ENCODE results near the gene FTO. TPM values are rescaled to one million over a fixed set of nuclear protein-coding genes. Genes with fewer than 3 reads are reported as not detected.

FTO gene
- total RNA-seq, 1 donor from 2014 or later, result 69.5 TPM

DNA sequence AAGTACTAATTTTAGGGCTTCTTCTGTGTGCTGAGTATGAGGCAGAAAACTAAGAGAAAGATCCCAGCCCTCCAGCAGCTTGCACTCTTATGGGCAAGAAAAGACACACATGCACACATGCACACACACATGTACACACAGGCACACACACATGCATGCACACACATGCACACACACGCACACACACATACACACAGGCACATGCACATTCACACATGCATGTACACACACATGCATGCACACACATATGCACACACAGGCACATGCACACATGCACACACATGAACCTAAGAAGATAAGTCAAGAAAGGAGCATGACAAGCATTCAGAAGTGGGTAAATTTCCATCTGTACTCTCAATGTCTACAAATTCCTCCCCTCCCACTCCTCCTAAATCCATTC is 452.4 kb downstream of the FTO start:
- ATAC-seq (no peak), DNase-seq (ENCODE audit: missing footprints) (no peak)
- intact Hi-C loops (cut with DNase I), result no loop called here

GRCh38 chr16:54158986-54159385 is 455.0 kb downstream of the FTO start:
- intact Hi-C loops (cut with DNase I), result no loop called here
- ATAC-seq (no peak), DNase-seq (ENCODE audit: missing footprints) (no peak)

- ATAC-seq (no peak), DNase-seq (ENCODE audit: missing footprints) (no peak)
- intact Hi-C loops (cut with DNase I), result no loop called here
Measured at GRCh38 chr16:54159490-54160080, 455.6 kb downstream of the FTO start.

DNA sequence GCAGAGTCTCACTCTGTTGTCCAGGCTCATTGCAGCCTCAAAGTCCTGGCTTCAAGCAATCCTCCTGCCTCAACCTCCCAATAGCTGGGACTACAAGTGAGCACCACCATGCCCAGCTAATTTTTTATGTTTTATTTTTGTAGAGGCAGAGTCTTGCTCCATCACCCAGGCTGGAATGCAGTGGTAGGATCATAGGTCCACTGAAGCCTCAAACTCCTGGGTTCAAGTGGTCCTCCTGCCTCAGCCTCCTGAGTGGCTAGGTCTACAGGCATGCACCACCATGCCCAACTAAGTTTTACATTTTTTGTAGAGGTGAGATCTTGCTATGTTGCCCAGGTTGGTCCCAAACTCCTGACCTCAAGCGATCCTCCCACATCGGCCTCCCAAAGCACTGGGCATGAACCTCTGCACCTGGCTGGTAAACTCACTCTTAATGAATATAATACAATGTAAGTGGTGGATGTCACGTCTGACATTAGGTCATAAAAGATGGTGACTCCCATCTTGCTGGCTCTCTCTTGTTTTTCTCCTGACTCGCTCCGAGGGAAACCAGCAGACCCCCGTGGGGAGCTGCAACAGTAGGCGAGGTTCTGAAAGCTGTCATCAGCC is 456.4 kb downstream of the FTO start:
- intact Hi-C loops (cut with DNase I), result no loop called here
- DNase-seq (ENCODE audit: missing footprints) (no peak), ATAC-seq (no peak)

GRCh38 chr16:54160939-54161897 is 457.3 kb downstream of the FTO start:
- ATAC-seq (no peak), DNase-seq (ENCODE audit: missing footprints) (no peak)
- intact Hi-C loops (cut with DNase I), result no loop called here

- intact Hi-C loops (cut with DNase I), result no loop called here
- DNase-seq (ENCODE audit: missing footprints) (no peak), ATAC-seq (no peak)
Measured at GRCh38 chr16:54163197-54163843, 459.4 kb downstream of the FTO start.

DNA sequence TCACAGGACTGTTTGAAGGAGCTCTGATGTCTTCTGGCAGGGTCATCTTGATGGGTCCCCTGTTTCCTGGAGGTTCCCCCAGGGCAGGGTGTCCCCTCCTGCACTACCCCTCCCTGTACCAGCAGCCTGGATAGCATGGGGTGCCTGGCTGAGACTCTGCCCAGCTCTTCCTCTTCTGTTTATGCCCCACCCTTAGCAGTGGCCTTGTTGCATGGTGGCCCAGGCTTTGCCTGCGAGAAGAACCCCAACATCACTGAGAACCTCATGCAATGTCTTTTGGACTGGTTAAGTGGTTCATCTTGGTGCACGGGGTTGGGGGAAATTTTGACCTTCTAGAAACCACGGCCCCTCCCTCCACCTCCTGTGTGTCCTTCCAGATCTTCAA is 460.8 kb downstream of the FTO start:
- ATAC-seq, result no peak

GRCh38 chr16:54165174-54165911 is 461.4 kb downstream of the FTO start:
- ATAC-seq, result no peak
- intact Hi-C loops (cut with DNase I), result no loop called here

More for the DNA sequence above, 460.8 kb downstream of the FTO start:
- no peak for DNase-seq (ENCODE audit: missing footprints)
- intact Hi-C loops (cut with DNase I), result no loop called here

GRCh38 chr16:54165912-54166865 is 462.2 kb downstream of the FTO start:
- intact Hi-C loops (cut with DNase I), result no loop called here
- no peak for DNase-seq (ENCODE audit: missing footprints)
- ATAC-seq, result no peak

More at GRCh38 chr16:54165174-54165911, 461.4 kb downstream of the FTO start:
- DNase-seq (ENCODE audit: missing footprints), result no peak

GRCh38 chr16:54169112-54169511 is 465.2 kb downstream of the FTO start:
- DNase-seq (ENCODE audit: missing footprints) (no peak), ATAC-seq (no peak)
- intact Hi-C loops (cut with DNase I), result no loop called here

DNA sequence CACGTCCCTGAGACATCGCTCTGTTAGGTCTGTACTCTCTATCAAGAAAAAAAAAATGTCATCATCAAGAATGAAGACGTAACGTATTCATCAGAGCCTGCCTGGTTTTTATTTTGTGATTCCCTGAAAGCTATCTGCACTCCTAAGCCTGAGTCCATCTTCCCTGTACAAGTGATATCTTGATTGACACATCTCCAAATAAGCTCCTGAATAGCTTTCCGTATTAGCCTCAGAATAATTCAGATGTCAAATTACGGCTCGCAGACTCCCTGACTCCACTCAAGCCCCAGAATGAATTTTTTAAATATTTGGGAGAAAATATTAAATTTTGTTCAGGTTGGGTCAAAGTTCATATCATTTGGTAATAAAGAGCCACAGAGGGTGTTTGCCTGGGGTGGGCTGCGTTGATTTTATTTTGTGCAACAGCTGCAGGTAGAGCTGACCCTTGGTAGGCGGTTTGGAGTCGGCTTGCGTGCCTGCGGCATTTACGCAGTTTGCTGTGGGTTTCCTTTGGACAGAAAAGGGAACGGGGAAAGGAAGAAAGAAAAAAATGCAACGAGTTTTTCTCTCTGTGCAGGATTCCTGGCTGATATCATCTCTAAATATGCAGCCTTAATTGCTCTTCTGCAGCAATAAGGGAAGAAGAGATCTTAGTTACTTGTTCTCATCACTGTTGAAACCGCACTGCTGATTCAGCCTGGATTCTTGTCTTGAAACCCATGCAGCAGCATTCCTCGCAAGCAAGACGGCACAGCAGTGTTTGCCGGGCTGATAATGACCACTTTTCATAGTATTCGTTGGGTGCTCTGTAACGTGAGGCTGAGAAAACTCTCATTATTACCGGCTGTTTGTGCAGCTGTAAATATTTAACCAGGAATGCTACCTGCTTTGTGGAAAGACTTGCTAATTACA is 467.9 kb downstream of the FTO start:
- no peak for ATAC-seq
- intact Hi-C loops (cut with DNase I), result loop anchor here (10.0 kb wide), 1 partner anchor 207 kb away; no protein-coding TSS in a partner anchor
- no peak for DNase-seq (ENCODE audit: missing footprints)

- intact Hi-C loops (cut with DNase I), result loop anchor here (10.0 kb wide), 1 partner anchor 209 kb away; no protein-coding TSS in a partner anchor
- no peak for DNase-seq (ENCODE audit: missing footprints)
- no peak for ATAC-seq
Measured at GRCh38 chr16:54173490-54173889, 469.5 kb downstream of the FTO start.

GRCh38 chr16:54174201-54174600 is 470.2 kb downstream of the FTO start:
- DNase-seq (ENCODE audit: missing footprints) (no peak), ATAC-seq (no peak)
- intact Hi-C loops (cut with DNase I), result loop anchor here (10.0 kb wide), 1 partner anchor 209 kb away; no protein-coding TSS in a partner anchor

- ATAC-seq (no peak), DNase-seq (ENCODE audit: missing footprints) (no peak)
- intact Hi-C loops (cut with DNase I), result loop anchor here (10.0 kb wide), 1 partner anchor 210 kb away; no protein-coding TSS in a partner anchor
Measured at GRCh38 chr16:54174750-54175149, 470.8 kb downstream of the FTO start.

GRCh38 chr16:54175169-54175551 is 471.2 kb downstream of the FTO start:
- DNase-seq (ENCODE audit: missing footprints) (no peak), ATAC-seq (no peak)
- intact Hi-C loops (cut with DNase I), result loop anchor here (10.0 kb wide), 1 partner anchor 210 kb away; no protein-coding TSS in a partner anchor

All from Right ventricle myocardium inferior (tissue), 1 donor.